HS-27A (cell line): Measurements from ENCODE around the gene MDGA2.

Experiments
- DNase-seq: peaks from one replicate; pipeline ENCODE4 v3.0.0-alpha.2; 2012; ENCODE audit warnings: low read depth, missing footprints

Gene MDGA2

DNA sequence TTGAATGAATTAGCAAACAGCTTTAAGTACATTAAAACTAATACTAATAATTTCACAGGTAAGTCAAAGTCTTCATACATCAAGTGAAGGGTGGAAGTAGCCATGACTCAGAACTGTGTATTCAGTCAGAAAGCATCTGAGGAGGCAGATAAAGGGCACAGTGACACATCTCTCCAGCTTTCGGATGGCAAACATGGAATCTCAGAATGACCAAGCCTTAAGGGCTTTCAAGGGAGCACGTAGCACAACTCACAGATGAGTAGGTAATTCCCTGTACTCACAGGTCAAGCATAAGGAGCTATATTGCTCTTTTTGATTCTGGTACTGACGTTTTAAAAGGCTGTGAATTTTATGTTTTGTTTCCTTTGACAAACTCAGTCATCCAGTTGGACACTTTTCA is 56.0 kb downstream of the MDGA2 start:
- no peak for DNase-seq

DNA sequence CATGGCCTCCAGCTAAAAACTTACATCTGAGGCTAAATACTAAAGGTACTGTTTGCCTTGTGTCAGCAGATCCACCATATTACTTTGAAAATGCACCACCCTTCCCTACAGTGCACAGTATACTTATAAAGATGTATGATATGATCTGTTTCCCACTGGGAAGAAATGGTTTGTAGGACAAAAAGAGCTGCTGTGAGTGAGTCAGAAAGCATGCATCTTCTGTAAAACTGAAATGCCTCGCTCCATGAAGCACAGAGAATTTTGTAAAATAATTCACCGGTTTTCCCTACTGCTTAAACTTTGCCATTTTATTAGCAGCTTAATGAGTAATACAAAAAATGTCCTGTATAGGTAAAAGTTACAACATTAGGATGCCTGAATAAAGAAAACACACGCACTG is 68.8 kb downstream of the MDGA2 start:
- DNase-seq: no peak

DNA sequence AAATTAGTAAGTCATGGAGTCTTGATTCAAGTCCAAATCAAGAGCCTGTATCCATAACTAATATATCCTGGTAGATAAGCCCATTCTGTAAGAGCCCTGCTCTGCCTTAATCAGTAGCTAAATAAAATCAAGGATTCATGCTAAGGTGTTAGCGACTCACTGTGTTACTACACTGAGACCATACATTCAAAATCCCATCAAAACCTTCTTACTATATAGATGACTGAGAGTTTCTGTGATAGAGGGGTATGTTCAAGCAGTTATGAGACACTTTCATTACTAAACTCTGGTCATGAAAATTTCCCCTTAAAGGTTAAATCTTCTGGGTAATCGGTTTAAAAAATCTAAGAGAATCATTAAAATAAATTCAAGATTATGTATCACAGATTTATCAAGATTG is 78.5 kb downstream of the MDGA2 start:
- no peak for DNase-seq

DNA sequence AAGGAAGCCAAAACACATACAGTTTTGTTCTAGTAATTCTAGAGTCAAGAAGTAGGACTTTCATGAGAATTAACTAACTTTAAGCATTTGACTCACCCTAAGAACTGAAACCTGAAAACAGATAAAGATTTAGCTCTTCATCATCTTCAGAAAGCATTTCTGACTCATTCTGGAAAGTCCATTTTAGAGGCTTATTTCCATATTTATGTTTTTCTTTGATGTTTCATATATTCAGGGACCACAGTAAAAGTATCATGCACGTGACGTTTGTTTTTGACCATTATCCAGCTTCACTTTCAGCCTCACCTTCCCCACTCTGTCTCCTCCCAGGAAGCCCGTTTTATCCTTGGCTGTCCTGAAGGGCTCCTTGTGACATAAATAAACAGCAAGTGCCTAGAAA is 79.2 kb downstream of the MDGA2 start:
- DNase-seq: no peak

DNA sequence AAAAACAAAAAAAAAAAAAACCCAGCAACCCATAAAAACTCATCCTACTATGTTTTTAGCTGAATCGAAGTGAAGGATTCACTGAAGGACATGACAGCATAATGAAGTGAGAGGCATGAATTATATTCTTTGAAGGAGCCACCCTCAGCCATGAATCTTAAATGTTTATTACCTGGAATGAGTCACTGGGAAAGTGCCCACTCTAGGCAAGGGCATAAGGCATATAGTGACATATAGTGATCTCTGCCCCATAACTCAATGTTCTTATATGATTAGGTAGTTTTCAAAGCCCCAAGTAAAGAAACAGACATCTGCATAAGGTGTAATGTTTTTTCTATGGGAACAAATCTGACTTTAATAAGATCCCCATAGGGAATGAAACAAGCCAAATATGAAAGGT is 79.9 kb downstream of the MDGA2 start:
- no peak for DNase-seq

DNA sequence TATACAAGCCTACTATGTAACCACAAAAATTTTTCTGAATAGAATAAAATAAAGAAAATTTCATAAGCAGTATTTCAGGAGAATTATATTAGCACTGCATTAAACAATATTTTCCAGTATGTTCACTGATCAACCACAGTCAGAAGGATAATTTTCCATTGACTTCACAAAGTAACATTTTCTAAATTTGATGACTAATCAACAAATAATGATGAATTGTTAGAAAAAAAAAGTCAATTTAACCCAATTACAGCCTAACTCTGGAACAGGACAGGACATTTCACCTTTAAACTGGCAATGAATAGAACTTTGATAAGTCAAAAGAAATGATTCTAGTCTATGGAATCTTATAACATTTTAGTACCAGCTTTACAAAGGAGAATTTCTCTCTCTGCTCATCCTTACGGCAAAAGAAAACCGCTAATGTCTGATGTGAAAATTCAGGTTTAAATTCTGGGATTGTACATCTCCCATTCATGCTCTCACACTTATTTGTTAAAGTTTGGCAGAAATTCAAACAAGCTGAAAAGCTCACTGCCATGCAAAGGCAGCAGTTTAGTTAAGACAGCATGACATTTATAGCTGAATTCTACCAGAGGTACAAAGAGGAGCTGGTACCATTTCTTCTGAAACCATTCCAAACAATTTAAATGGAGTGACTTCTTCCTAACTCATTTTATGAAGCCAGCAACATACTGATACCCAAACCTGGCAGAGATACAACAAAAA is 84.5 kb downstream of the MDGA2 start:
- no peak for DNase-seq

DNA sequence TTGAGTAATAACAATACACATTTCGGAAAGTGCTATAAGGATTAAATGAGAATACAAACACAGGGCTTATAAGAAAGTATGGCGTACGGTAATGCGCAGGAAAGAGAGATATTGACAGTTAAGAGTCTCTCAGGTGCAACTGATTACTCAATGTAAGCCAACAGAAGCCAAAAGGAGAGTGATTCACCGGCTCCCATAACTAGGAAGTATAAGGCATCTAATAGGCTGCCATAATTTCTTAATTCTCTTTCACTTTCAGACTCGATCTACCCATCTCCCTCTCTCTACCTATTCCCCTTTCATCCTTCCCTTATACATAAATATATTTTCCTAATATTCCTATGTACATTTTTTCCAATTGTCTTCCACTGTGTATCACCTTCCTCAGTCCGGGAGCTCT is 90.0 kb downstream of the MDGA2 start:
- DNase-seq: no peak

DNA sequence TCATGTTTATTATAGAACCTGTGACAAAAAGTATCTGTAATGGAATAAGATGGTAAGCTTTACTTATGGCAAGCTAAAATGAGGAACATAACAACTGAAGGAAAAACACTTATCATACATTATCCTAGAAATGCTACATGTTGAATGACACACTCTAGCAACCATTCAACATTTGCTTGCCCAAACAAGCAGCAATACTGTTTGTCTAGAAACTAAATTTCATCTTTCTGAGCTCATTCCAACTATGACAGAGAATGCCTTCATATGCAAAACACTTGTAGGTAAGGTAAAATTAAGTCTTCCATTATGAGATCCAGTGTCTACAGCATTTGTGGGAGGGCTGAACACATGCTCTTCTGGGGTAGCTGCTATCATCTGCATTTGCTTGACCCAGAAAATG is 108.1 kb downstream of the MDGA2 start:
- DNase-seq: no peak

DNA sequence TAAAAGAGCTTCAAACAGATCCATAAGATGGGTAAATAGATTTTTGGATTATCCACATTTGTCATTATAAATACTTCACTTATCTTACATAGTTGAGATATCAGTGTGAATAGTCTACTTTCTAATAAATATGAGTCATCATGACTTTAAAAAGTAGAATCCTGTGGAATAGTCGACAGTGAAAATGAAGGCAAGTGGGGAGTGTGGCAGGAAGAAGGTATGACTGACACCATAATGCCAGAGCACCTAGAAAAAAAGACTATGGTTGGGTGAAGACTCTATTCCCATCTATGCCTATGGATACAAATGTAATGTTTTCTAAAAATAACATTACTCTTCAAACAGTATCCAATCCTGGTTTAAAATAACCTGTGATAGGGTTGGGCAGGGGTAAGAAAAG is 117.5 kb downstream of the MDGA2 start:
- no peak for DNase-seq

DNA sequence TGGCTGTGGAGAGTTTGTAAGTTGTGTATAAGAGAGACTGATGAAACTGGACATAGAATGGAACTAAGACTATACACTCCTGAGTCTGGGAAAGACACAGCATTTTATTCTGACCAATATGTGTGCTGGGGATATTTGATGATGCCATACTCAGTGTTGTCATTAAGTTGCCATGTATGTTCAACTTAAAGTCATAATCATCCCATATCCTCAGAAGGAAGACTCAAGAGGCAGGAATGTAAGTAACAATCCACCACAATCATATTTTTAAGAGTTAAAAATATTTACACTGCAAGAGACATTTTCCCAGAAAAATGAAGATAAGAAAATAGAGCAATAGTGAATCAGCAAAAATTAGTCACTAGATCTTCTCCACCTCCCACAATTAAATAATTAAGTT is 120.1 kb downstream of the MDGA2 start:
- no peak for DNase-seq

DNA sequence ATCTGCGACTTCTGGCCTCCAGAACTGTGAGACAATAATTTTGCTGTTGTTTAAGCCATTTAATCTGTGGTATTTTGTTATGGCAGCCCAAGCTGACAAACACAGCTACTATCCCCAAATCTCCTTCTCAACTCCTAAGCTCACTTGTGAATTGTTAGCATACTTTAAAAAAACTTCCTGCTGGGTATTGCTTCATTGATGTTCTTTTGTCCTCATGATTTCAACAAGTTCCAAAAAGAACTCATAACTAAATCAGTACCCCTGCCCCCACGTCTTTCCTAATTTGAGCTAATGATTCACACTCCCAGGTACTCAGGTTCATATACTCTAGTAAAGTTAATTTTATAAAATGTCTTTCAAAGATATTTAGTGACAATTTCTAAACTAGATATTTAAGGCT is 125.5 kb downstream of the MDGA2 start:
- no peak for DNase-seq

DNA sequence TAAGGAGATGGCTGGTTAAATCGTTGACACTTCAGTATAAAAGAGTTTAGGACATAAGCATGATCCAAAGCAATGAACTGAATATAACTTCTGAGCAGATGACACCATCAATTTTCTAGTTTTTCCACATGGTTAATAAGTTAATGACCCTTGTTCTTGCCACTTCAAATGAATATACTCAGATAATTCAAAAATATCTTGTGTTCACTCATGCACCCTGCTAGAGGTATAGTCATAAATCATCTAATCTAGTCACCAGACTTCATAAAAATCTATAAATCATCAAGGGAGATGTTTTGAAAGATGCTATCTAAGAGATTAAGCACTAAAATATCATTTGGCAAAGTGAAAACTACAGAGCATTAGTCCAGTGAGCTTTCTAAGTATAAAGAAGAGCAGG is 131.9 kb downstream of the MDGA2 start:
- no peak for DNase-seq

DNA sequence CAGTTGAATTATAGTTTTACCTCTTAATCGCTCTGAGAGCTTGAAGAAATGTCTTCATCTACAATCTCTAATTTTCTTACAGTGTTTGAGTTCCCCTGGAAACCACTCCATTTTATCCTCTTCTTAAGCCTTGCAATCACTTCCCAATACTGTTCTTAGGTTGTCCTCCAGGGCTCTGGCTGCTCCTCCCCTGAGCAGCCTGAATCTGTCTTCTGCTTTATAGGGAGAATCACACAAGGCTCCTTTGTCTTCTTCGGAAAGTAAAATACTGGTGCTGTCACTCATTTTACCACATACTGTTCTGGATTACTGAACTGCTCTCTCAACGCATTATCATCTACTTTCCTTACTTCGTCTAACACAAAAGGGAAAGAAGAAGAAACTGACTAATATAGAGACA is 133.7 kb downstream of the MDGA2 start:
- no peak for DNase-seq

DNA sequence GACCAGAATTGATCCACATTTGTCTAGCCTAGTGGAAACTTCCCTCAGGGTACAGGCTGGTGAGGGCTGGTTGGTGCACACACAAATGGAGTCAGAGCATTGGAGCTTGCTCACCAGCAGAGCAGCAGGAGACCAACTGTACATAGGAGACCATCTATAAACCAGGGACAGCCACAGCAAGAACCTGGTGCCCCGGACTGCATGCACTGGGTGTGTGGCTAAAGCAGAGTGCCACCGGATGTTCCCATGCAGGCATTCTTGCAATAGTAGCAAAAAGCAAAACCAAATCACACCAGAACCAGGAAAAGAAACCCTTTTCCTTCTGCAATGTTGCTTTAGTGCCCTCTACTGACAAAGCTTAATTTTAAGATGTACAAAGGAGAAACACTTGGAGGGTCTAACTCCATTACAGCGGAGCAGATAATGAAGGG is 136.4 kb downstream of the MDGA2 start:
- DNase-seq: no peak

DNA sequence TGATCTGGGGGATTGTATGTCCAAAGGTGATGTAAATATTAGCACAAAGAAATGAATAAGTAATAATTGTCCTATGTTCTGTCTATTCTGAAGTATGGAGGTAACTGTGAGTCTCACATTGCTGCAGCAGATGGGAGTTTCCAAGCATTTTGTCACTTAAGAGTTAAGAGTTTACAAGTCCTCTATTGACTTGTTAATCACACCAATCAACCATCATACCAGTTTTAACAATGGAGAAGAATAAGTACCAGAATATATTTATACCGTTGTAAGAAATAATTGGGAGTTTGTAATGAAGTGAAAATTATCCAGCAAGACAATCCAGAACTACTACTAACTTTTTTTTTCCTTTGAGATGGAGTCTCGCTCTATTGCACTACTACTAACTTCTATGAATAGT is 139.1 kb downstream of the MDGA2 start:
- no peak for DNase-seq

DNA sequence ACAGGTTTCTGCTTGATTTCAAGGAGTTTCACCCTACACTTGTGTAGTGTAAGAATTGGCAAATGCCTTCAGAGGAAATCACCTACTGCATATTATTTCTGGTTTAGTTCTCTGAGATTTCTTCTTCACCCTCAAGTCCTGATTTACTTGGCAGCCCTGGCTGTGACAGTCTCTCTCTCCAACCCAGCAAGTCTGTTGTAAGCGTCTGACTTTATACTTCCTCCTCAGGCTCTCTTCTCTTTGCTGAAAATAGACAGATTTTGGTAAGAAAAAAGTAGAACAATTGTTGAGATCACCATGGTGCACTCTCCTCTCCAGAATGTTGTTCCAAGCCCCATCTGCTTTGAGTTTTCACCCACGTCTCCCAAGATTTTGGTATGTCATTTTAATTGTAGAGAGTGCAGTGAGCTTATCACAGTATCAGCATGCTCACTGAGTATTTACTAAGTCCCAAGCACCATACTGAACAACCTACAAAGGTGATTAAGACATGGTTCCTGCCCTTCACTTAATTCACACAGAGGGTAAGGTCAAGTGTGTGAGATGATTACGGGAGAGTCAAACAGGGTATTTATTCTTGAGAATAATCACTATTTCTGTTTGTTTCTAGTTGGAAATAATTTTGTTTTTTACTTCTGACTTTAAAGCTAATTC is 148.7 kb downstream of the MDGA2 start:
- no peak for DNase-seq

DNA sequence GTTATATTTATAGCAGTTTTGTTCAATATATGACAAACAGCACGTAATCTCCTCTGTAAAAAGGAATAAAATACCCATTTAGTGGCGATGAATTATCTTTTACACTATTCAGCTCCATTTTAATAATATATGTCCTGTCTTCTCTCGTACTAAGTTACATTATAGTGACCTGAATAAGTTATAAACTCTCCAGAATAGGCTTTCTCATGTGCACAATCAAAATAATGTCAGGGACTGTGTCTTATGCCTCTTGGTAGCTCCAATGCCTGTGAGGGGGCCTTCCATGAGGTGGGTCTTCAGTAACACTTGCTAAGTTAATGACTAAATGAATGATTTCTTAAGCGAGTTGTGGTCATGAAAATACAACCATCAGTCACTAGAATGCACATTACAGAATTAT is 150.9 kb downstream of the MDGA2 start:
- DNase-seq: no peak

DNA sequence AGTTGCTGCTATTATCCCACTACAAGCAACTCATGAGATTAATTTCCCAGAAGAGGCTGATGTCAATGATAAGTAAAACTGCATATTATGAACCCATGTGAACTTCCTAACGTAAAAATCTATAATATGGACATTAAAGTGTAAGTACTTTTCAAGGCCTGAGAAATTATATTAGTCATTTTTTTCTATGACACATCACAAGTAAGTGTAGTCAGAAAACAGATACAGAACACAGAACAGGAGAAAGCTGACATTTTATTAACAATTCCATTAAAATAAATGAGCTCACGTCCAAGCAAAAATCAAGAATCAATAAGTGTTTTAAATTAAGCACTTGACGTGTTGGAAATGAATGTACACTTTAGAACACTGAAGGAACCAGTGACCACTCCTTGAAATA is 155.0 kb downstream of the MDGA2 start:
- DNase-seq: no peak

DNA sequence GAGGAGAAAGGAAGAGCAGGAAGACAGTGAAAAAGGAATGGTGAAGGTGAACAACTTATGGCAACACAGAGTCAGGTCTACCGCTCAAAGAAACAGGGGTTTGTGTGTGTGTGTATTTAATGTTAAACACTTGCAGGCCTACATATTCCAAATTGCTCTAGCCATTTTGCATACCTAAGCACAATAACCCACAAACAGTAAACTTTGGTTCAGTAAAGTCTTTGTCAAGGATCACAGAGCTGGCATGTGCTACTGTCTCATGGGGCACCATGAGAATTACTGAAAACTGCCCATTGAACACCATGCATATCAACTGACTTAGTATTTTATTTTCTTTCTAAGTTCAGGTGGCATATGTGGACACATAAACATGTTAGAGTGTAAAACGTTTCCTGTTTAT is 163.6 kb downstream of the MDGA2 start:
- DNase-seq: no peak

DNA sequence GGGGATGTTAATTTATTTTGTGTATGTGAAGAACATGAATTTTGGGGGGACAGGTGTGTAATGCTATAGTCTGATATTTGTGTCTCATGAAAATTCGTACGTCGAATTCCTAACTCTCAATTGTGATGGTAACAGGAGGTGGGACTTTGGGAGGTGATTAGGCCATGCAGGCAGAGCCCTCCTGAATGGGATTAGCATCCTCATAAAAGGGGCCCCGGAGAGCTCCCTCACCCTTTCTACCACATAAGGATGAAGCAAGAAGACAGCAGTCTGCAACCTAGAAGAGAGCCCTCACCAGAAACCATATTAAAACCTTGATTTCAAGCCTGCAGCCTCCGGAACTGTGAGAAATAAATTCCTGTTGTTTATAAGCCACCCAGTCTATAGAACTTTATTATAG is 165.4 kb downstream of the MDGA2 start:
- DNase-seq: no peak

DNA sequence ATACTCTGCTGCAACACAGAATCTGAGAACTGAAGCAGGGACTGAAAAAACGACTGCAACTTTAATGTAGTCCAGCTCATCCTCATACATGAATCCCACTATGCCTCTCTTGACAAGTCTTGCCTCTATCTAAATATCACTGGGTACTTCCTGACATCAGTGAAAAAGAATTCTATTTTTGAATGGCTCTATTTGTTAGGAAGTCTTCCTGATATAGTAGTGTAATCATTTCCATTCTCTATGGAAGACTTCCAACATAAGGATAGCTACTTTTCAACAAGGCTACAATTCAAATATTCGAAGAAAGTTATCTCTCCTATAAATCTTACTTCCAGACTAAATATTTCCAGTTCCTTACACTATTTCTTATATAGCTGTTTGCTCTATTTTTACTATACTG is 167.5 kb downstream of the MDGA2 start:
- DNase-seq: no peak

DNA sequence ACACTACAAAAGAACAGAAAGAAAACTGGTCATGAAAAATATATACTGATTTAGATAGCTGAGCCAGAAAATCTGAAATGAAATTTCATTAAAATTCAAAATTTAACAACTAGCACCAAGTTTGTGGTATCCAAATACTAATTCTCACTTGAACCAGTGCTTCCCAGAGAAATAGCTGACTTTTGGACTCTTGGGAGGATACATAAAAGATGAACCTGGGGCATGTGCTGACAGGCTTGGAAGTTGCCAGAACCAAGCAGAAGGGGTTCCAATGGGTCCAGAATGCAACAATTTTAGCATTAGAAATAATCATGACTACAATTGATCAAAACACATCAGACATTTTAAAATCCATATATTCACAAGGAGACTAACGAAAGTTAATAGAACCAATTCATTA is 175.0 kb downstream of the MDGA2 start:
- DNase-seq: no peak

DNA sequence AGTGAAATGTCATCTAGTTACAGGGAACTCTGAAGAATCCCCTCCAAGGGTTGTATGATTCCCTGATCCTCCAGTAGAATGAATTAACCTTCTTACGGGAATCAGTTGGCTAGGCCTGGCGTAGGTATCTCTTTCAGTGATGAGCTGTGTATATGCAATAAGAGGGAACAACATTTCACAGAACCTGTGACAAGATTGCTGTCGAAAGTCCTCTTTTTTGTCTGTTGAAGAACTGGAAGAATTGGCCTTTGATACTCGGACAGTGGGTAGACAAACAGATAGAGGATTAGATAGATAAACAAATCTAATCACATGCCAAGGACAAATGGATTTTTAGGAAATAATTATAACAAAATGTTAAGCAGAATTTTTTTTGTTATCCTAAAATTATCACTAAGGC is 184.6 kb downstream of the MDGA2 start:
- no peak for DNase-seq

DNA sequence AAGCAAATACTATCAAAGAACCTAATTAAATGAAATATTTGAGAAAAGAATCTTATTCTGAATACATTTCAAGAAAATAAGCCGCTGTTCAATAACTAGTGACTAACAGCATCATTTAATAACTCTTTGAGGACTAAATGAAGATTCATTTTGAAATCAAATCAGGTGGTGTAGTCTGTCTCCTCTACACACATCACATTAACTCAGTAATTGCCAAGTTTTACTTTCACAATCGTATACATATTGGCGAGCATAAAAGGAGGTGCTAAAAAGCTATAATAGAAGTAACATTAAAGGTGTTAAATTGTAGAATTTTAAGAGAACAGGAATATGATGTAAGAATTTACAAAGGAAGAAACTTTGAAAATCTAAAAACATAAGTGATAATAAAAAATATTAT is 185.1 kb downstream of the MDGA2 start:
- no peak for DNase-seq
